ENCODE data around the gene S100A7A. TPM values are rescaled to one million over a fixed set of nuclear protein-coding genes. Genes with fewer than 3 reads are reported as not detected.

The S100A7A gene
- polyA plus RNA-seq, 1 donor from 2014 or later, result not detected

DNA sequence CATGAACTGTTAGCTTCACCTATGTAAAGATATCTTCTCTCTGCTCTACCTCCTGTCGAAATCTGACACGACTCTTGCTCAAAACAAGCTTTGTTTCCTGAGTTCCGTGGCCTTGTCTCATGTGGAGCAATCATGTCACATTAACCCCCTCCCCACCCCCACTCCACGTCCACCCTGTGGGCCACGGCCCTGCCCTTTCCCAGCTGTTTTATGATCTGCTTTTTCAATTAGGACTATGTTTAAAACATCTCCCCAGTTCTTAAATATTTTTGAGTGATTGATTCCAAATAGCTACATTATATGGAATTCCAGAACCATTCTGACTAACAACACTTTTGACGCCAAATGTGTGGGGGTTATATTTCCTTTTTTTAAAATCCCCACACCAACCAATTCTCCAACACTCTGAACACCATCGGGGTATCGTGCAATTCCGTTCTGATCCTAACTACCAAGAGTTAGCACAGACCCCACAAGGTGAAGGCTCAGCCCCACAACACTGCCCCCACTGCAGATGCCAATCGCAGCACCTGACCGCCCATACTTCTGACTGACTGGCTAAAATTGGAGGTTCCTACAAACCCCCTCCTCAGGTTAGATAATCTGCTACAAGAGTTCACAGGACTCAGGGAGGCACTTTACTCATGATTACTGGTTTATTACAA, 12.8 kb upstream of the S100A7A start:
- H3K27me3 ChIP-seq (ENCODE audit: insufficient read depth, low read depth, low read length), result no peaks in the 10 kb centered on the region
- TF ChIP-seq, protein P1, sequence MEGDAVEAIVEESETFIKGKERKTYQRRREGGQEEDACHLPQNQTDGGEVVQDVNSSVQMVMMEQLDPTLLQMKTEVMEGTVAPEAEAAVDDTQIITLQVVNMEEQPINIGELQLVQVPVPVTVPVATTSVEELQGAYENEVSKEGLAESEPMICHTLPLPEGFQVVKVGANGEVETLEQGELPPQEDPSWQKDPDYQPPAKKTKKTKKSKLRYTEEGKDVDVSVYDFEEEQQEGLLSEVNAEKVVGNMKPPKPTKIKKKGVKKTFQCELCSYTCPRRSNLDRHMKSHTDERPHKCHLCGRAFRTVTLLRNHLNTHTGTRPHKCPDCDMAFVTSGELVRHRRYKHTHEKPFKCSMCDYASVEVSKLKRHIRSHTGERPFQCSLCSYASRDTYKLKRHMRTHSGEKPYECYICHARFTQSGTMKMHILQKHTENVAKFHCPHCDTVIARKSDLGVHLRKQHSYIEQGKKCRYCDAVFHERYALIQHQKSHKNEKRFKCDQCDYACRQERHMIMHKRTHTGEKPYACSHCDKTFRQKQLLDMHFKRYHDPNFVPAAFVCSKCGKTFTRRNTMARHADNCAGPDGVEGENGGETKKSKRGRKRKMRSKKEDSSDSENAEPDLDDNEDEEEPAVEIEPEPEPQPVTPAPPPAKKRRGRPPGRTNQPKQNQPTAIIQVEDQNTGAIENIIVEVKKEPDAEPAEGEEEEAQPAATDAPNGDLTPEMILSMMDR (IDR thresholded peaks at IDR 0.05; ENCODE audit: poor library complexity, severe bottlenecking), result no peak

DNA sequence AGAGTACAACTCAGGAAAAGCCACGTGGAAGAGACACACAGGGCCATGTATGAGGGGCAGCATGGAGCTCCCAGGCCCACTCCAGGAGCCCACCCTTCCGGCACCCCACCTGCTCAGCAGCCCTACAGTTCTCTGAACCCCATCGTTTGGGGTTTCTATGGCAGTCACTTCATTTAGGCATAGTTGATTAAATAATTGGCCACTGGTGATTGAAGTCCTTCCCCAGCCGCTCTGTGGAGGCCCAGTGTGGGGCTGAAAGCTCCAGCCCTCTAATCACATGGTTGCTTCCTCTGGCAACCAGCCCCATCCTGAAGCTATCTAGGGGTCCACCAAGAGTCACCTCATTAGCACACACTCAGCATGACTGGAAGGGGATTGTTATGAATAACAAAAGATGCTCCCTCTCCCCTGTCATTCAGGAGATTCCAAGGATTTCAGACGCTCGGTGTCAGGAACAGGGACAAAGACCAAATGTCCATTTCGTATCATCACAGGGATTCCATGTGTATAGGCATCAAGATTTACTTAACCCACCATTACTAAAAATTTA, 12.2 kb upstream of the S100A7A start:
- TF ChIP-seq EZH2 (IDR thresholded peaks at IDR 0.05; ENCODE audit: borderline replicate concordance, insufficient read depth, low read length, poor library complexity, severe bottlenecking) (no peak), MXI1 (conservative IDR thresholded peaks at IDR 0.05; ENCODE audit: poor library complexity, severe bottlenecking) (no peak), EP300 (conservative IDR thresholded peaks at IDR 0.05; ENCODE audit: poor library complexity, severe bottlenecking) (no peak), RAD21 (conservative IDR thresholded peaks at IDR 0.05) (no peak), TAF1 (IDR thresholded peaks at IDR 0.05; ENCODE audit: low read depth) (no peak), POLR2AphosphoS5 (IDR thresholded peaks at IDR 0.05) (no peak)
- no peak overlapping the region for H3K9ac ChIP-seq (ENCODE audit: low read length)
- H3K36me3 ChIP-seq (ENCODE audit: insufficient read depth, low read length), result no peaks in the 10 kb centered on the region
- H3K9me3 ChIP-seq (ENCODE audit: low read length), result no peaks in the 10 kb centered on the region
- H3K9me2 ChIP-seq (ENCODE audit: insufficient read depth, low read length), result no peaks in the 10 kb centered on the region
- H3K27ac ChIP-seq (ENCODE audit: low read length), result no peak overlapping the region
- H3K27me3 ChIP-seq (ENCODE audit: insufficient read depth, low read depth, low read length), result no peaks in the 10 kb centered on the region
- H3F3A ChIP-seq (ENCODE audit: insufficient read depth, low read length, poor library complexity, severe bottlenecking), result no peaks in the 10 kb centered on the region
- H2AFZ ChIP-seq (ENCODE audit: low read depth, low read length), result no peak overlapping the region
- H3K4me3 ChIP-seq (ENCODE audit: low read length), result no peak overlapping the region
- no peaks in the 10 kb centered on the region for H4K20me1 ChIP-seq (ENCODE audit: insufficient read depth)
- no peak overlapping the region for H3K4me2 ChIP-seq (ENCODE audit: low read length)
- H3K79me2 ChIP-seq (replicated peaks; ENCODE audit: insufficient read depth, low read length), result no peaks in the 10 kb centered on the region

More for the DNA sequence above, 12.8 kb upstream of the S100A7A start:
- Histone ChIP-seq H3K9ac (ENCODE audit: low read length) (no peak overlapping the region), H3K4me3 (ENCODE audit: low read length) (no peak overlapping the region), H3K9me3 (ENCODE audit: low read length) (no peaks in the 10 kb centered on the region), H3K9me2 (ENCODE audit: insufficient read depth, low read length) (no peaks in the 10 kb centered on the region), H3K79me2 (replicated peaks; ENCODE audit: insufficient read depth, low read length) (no peaks in the 10 kb centered on the region), H3F3A (ENCODE audit: insufficient read depth, low read length, poor library complexity, severe bottlenecking) (no peaks in the 10 kb centered on the region), H3K27ac (ENCODE audit: low read length) (no peak overlapping the region), H3K4me2 (ENCODE audit: low read length) (no peak overlapping the region), H3K36me3 (ENCODE audit: insufficient read depth, low read length) (no peaks in the 10 kb centered on the region), H2AFZ (ENCODE audit: low read depth, low read length) (no peak overlapping the region), H4K20me1 (ENCODE audit: insufficient read depth) (no peaks in the 10 kb centered on the region)

DNA sequence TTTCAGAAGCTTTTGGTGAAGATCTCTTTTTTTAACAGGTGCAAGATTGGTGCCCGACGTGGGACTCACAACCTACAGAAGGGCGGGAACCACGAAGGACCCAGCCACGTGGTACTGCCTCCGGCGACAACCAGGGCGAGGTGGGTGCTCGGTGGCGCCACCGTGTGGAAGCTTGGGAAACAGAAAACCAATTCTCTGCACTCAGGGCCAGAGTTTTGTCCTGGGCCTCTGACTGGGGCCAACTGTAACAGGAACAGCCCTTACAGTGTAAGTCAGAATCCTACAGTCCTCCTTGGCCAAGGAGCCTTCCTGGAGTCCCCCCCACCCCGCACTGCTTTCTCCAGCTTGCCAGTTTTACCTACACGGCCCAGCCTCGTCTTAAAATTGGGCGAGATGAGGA, 11.6 kb upstream of the S100A7A start:
- Histone ChIP-seq H3F3A (ENCODE audit: insufficient read depth, low read length, poor library complexity, severe bottlenecking) (no peaks in the 10 kb centered on the region), H3K36me3 (ENCODE audit: insufficient read depth, low read length) (no peaks in the 10 kb centered on the region), H3K4me2 (ENCODE audit: low read length) (no peak overlapping the region), H2AFZ (ENCODE audit: low read depth, low read length) (no peak overlapping the region), H3K9me2 (ENCODE audit: insufficient read depth, low read length) (no peaks in the 10 kb centered on the region), H3K4me3 (ENCODE audit: low read length) (no peak overlapping the region), H3K9ac (ENCODE audit: low read length) (no peak overlapping the region), H3K79me2 (replicated peaks; ENCODE audit: insufficient read depth, low read length) (no peaks in the 10 kb centered on the region), H3K27ac (ENCODE audit: low read length) (no peak overlapping the region), H3K27me3 (ENCODE audit: insufficient read depth, low read depth, low read length) (no peaks in the 10 kb centered on the region), H4K20me1 (ENCODE audit: insufficient read depth) (no peaks in the 10 kb centered on the region), H3K9me3 (ENCODE audit: low read length) (no peaks in the 10 kb centered on the region)
- TF ChIP-seq SMC3 (conservative IDR thresholded peaks at IDR 0.05; ENCODE audit: poor library complexity), result no peak
- TF ChIP-seq EZH2 (IDR thresholded peaks at IDR 0.05; ENCODE audit: borderline replicate concordance, insufficient read depth, low read length, poor library complexity, severe bottlenecking), result no peak
- no peak for TF ChIP-seq EP300 (conservative IDR thresholded peaks at IDR 0.05; ENCODE audit: poor library complexity, severe bottlenecking)
- TF ChIP-seq TAF1 (IDR thresholded peaks at IDR 0.05; ENCODE audit: low read depth), result no peak
- TF ChIP-seq, protein P1 (IDR thresholded peaks at IDR 0.05; ENCODE audit: poor library complexity, severe bottlenecking), result no peak
- TF ChIP-seq MXI1 (conservative IDR thresholded peaks at IDR 0.05; ENCODE audit: poor library complexity, severe bottlenecking), result no peak
- TF ChIP-seq POLR2AphosphoS5 (IDR thresholded peaks at IDR 0.05), result no peak
- no peak for TF ChIP-seq RAD21 (conservative IDR thresholded peaks at IDR 0.05)
- TF ChIP-seq, protein P2, sequence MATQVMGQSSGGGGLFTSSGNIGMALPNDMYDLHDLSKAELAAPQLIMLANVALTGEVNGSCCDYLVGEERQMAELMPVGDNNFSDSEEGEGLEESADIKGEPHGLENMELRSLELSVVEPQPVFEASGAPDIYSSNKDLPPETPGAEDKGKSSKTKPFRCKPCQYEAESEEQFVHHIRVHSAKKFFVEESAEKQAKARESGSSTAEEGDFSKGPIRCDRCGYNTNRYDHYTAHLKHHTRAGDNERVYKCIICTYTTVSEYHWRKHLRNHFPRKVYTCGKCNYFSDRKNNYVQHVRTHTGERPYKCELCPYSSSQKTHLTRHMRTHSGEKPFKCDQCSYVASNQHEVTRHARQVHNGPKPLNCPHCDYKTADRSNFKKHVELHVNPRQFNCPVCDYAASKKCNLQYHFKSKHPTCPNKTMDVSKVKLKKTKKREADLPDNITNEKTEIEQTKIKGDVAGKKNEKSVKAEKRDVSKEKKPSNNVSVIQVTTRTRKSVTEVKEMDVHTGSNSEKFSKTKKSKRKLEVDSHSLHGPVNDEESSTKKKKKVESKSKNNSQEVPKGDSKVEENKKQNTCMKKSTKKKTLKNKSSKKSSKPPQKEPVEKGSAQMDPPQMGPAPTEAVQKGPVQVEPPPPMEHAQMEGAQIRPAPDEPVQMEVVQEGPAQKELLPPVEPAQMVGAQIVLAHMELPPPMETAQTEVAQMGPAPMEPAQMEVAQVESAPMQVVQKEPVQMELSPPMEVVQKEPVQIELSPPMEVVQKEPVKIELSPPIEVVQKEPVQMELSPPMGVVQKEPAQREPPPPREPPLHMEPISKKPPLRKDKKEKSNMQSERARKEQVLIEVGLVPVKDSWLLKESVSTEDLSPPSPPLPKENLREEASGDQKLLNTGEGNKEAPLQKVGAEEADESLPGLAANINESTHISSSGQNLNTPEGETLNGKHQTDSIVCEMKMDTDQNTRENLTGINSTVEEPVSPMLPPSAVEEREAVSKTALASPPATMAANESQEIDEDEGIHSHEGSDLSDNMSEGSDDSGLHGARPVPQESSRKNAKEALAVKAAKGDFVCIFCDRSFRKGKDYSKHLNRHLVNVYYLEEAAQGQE (IDR thresholded peaks at IDR 0.05; ENCODE audit: borderline replicate concordance), result no peak
